H1 (cell line): ENCODE results near the gene LIPC.

Experiments used
- CTCF ChIP-seq, 3 experiments: IDR thresholded peaks; 1 replicate in 2 of 3; 2 replicates in 1 of 3; pipeline versions ENCODE4 v1.5.1 to v1.6.1; 2011; ENCODE audit warnings: low read length in 3 of 3, mild to moderate bottlenecking in 3 of 3, inconsistent platforms in 2 of 3, low read depth in 1 of 3, moderate library complexity in 1 of 3; ENCODE audit not compliant: insufficient read depth in 1 of 3; ENCODE audit errors: control extremely low read depth in 1 of 3
- EP300 ChIP-seq, 2 experiments: IDR thresholded peaks; 1 replicate in 1 of 2; 2 replicates in 1 of 2; pipeline ENCODE4 v1.6.1; 2011 to 2012; ENCODE audit warnings: low read depth in 2 of 2, low read length in 2 of 2, mild to moderate bottlenecking in 2 of 2, borderline replicate concordance in 1 of 2, inconsistent platforms in 1 of 2, moderate library complexity in 1 of 2
- GABPA ChIP-seq: IDR thresholded peaks from 2 replicates; pipeline ENCODE4 v1.6.1; 2011; ENCODE audit warnings: mild to moderate bottlenecking, low read length, moderate library complexity, borderline replicate concordance; ENCODE audit not compliant: insufficient read depth
- HDAC2 ChIP-seq, 2 experiments: fragments of 300-600 bp in 1 of 2; sonication (generic) in 1 of 2; IDR thresholded peaks; 2 replicates each; pipeline ENCODE4 v1.6.1; 2011 to 2012; ENCODE audit warnings: low read depth in 2 of 2, low read length in 2 of 2, mild to moderate bottlenecking in 2 of 2, moderate library complexity in 2 of 2, borderline replicate concordance in 1 of 2, inconsistent platforms in 1 of 2
- POLR2A ChIP-seq, 2 experiments: IDR thresholded peaks; 1 replicate in 1 of 2; 2 replicates in 1 of 2; pipeline ENCODE4 v1.6.1; 2011; ENCODE audit warnings: low read depth in 2 of 2, low read length in 2 of 2, mild to moderate bottlenecking in 2 of 2; ENCODE audit errors: control extremely low read depth in 1 of 2
- RXRA ChIP-seq: IDR thresholded peaks from 2 replicates; pipeline ENCODE4 v1.6.1; 2011; ENCODE audit warnings: low read depth, mild to moderate bottlenecking, low read length, moderate library complexity; ENCODE audit not compliant: insufficient read depth
- SP1 ChIP-seq: IDR thresholded peaks from 2 replicates; pipeline ENCODE4 v1.6.1; 2011; ENCODE audit warnings: low read depth, low read length

- TF ChIP-seq CTCF (IDR thresholded peaks at IDR 0.05; ENCODE audit: control extremely low read depth in 1 of 3, insufficient read depth in 1 of 3, low read depth in 1 of 3, low read length in 3 of 3) (no peak), EP300 (IDR thresholded peaks at IDR 0.05; ENCODE audit: borderline replicate concordance in 1 of 2, low read depth in 2 of 2, low read length in 2 of 2) (no peak), RXRA (no peak), POLR2A (IDR thresholded peaks at IDR 0.05; ENCODE audit: control extremely low read depth in 1 of 2, low read depth in 2 of 2, low read length in 2 of 2) (no peak), SP1 (no peak), GABPA (no peak), HDAC2 (IDR thresholded peaks at IDR 0.05; ENCODE audit: borderline replicate concordance in 1 of 2, low read depth in 2 of 2, low read length in 2 of 2) (no peak)
Measured at GRCh38 chr15:58598829-58599210, 167.0 kb downstream of the LIPC start.
